IPS DF 19.7 (cell line): ENCODE measurements around the gene ARHGDIA.
A peak's percentile ranks its signal among the peaks of the same experiment; 100 is the strongest.
"Not testable (repeated sequence)": the region's sequence is repeated elsewhere in the genome, so short reads cannot be mapped to it uniquely, and the experiment has no call there.

ENCODE experiments used
- DNase-seq: peaks from one replicate; pipeline ENCODE4 v3.0.0-alpha.2; 2013; ENCODE audit warnings: low read depth, low spot score

Gene ARHGDIA

DNA sequence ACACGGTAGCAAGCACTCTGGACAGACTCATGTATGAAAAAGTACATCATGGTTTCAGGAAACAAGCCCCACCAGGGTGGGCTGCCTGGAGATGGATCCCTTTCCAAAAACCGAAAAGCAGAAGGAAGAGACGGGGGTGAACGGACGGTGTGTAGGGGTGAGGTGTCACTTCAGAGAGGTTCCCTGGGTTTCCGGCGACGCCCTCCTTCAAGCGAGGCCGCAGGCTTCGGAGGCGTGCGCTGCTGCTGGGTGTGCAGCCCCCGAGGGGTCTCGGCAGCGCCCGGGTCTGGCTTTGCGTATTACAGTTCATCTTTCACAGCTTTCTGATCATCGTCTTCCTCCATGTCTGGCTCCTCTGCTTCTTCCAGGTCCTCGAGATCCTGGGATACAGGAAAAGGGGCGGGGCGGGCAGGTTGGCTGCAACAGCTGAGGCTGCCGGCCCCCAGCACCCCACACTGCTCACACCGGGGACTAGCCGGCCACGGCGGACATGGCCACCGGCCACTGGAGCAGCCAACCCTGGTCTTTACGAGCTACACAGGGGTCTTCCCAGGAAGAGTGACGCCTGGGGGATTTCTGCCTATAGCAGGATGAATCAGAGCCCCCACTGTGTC lies 27.3 kb downstream of the ARHGDIA start:
- no peak for DNase-seq

DNA sequence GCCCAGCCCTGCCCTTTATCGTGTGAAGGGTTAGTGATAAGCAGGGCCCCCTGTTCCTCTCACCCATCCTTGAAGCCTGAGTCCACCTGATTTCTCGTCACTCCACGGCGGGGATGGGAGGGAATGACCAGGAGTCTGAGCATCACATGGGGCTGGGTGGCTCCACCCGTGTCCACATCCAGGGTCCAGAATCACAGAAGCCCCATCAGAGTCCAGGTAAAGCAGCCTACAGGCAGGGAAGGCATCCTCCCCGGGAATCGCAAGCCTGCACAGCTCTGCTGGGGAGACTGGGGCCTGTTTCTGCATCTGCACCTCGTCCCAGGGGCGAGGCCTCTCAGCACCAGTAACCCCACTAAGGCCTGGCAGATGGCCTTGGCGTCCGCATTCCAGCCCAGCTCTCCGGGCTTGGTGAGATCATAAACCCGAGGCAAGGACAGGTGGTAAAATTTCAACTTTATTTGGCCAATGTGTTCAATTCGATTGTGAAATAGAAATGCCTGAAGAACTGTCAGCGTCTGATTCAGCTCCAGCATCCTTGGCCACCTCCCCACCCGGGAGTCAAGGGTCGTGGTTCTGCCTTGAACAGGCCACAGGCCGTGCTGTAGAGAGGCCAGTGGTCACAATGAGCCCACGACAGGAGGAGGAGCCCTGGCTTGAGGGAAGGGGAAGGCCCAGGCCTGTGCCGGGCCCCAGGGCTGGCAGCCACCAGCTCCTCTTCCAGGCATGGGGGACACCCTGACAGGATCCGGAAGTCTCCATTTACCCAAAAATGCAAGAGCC lies 28.2 kb downstream of the ARHGDIA start:
- no peak for DNase-seq

DNA sequence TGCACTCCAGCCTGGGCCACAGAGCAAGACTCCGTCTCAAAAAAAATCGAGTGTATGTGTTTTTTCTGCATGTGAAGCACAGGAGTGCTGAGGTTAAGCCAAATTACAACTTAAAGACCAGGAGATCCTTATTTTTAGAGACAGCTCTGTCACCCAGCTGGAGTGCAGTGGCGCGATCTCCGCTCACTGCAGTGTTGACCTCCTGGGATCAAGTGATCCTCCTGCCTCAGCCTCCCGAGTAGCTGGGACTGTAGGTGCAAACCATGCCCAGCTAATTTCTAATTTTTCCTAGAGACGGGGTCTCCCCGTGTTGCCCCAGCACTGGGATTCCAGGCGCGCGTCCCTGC lies 28.8 kb downstream of the ARHGDIA start:
- DNase-seq, result no peak

DNA sequence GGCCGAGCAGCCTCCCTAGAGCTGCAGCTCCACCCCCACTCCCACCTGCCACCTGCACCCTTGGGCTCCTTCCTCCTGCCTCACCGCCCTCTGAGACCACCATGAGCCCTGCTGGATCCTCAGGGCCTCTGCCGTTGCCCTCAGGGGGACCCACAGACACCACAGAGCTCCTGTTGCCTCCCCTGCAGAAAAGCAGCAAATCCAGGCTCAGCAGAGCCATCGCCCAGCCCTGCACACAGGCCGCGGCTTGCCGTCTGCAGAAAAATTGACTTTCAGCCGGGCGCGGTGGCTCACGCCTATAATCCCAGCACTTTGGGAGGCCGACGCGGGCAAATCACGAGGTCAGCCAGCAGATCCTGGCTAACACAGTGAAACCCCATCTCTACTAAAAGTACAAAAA lies 29.3 kb downstream of the ARHGDIA start:
- DNase-seq, result no peak

DNA sequence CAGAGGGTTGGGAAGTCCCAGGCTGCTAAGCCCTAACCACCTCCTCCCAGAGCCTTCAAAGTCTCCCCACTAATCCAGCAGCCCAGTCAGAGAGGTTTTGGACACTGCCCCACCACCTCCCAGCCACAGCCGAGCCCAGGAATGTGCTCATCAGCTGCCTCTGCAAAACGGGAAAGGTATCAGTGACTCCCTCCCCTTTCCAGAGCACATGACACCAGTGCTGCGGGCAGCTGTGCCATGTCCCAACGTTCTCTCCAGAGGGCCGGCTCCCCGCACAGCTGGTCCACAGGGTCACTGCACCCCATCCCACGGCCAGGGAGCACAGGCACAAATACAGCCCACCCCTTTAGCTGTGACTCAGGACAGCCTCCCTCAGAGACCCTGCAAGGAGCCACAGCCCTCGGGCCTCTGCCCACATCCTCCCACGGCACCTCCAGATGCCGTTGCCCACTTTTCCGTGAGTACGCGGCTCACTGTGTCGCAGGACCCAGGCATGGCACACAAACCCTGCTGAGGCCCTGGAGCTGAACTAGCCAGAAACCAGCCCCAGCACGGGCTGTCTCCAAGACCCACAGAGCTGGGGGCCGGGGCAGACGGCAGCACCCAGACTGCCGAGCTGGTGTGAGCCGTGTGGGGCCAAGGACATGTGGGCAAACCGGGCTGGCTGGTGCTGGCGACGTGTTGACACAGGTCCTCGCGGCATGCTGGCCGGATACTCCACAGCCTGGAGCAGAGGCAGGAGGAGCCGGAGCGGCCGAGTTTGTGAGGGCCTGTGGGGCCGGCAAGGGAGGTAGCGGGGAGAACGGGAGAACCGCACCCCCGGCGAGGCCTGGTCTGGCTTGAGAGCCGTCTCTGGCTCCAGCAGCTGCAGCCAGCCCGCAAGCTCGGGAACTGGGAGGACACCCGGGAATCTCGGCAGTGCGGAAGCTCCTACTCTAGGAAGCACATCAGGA lies 30.0 kb downstream of the ARHGDIA start:
- DNase-seq, result no peak

DNA sequence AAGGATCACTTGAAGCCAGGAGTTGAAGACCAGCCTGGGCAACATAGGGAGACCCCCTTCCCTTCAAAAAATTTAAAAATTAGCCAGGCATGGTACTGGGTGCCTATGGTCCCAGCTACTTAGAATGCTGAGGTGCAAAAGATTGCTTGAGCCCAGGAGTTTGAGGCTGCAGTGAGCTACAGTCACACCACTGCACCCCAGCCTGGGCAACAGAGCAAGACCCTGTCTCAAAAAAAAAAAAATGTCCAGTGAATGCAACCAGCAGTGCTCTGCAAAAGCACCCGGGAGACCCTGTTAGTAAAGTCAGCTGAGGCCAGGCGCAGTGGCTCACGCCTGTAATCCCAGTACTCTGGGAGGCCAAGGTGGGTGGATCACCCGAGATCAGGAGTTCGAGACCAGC lies 31.1 kb downstream of the ARHGDIA start:
- DNase-seq, result not testable (repeated sequence)

DNA sequence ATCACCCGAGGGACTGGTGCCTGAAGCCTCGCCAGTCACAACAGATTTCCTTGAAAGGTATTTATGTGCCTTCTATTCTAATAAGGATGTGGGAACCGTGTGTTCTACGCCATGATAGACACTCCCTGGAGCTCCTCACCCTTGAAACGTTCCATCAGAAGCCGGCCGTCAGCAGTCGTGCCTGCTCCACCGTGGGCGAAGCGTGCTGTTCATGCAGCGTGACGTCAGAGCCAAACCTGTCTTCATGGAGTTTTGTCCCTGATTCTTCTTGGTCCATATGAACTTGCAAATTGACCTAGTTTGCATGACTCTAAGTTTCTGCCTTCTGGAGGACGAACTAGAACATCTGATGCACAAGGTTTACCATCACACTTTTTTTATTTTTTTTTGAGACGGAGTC lies 31.8 kb downstream of the ARHGDIA start:
- DNase-seq, result no peak

DNA sequence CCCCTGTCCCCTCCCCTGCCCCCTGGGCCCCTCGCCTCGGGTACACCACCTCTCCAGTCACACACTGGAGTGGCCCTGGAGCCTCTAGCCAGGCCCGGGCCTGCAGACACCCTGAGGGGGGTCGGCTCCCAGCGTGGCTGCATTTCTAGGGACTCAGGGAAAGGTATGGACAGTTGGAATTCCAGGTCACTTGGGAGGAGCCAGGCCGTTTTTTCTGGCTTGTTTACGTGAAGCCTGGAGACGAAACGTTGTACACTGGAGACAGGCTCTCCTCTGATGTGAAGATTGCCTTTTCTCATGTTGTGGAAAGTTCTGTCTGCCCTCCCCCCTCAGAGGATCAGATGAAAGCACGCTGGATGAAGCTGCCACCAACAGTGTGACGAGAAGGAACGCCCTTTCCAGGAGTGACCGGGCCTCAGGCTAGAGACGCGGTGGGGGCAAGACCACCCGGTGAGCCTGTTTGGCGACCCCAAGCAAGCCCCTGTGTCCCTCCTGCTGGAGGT lies 32.3 kb downstream of the ARHGDIA start:
- no peak for DNase-seq

DNA sequence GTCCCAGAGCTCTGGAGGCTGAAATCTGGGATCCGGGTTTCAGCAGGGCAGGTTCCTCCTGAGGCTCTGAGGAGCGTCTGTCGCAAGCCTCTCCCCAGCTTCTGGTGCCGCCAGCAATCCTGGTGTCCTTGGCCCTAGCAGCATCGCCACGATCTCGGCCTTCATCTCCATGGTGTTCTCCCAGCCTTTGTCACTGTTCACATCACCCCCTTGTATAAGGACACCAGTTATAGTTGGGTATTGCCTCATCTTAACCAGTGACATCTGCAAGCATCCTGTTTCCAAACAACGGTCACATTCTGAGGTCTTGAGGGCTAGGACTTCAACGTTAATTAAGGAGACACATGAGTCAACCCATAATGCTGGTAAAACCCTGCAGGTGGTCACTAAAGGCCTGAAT lies 33.5 kb downstream of the ARHGDIA start:
- DNase-seq, result no peak

DNA sequence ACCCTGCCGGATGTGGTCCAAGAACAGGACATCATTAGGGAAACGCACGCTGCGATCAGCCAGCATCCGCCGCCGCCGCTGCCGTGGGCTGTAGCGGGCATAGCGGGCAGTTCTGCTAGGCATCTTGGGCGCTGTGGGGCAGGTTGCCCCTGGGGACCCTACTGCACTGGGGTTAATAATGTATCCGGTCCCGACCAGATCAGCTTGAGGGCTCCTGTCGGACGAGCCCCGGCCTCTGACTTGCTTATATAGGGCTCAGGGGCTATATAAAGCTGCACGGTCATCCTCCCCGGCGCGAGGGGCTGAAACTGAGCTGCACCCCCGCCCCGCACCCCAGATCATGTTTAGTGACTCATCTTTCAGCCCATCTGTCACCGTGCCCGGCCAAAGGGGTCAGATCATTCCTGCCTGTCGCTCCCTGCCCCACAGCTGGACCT lies 36.3 kb downstream of the ARHGDIA start, which contains the start of gene PPP1R27:
Gene PPP1R27, minus strand, starts transcription at position 220 of the 437 bp plus-strand sequence. Its CDS starts 97 bp downstream, at position 123.
- no peak for DNase-seq

DNA sequence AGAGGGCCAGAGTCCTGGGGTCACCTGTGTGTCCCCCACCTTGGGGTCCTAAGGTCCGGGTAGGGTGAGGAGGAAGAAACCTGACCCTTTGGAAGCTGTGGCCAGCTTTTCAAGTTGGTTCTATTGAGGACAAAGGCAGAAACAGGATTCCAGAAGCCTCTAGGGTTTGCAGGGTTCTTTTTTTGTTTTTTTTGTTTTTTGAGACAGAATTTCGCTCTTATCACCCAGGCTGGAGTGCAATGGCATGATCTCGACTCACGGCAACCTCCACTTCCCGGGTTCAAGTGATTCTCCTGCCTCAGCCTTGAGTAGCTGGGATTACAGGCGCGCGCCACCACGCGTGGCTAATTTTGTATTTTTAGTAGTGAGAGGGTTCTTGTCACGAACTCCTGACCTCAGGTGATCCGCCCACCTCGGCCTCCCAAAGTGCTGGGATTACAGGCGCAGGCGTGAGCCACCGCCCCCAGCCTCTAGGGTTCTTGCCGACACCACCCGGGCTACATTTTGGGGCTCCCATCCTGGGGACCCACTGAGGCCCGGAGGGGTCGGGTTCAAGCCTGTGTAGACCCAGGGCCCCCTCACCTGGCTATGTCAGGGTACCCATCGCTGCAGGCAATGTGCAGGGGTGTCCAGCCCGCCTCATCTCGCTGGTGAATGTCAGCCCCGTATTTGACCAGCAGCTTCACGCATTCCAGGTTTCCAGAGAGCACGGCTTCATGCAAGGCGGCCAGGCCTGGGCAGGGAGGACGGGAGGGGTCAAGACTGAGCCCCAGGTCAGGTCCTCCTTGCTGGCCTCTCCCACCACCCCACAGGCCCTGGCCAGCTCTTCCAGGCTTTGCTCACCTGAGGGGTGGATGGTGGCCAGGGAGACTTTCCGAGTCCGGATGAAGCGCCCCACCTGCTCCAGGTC lies 37.0 kb downstream of the ARHGDIA start:
- DNase-seq, result no peak

DNA sequence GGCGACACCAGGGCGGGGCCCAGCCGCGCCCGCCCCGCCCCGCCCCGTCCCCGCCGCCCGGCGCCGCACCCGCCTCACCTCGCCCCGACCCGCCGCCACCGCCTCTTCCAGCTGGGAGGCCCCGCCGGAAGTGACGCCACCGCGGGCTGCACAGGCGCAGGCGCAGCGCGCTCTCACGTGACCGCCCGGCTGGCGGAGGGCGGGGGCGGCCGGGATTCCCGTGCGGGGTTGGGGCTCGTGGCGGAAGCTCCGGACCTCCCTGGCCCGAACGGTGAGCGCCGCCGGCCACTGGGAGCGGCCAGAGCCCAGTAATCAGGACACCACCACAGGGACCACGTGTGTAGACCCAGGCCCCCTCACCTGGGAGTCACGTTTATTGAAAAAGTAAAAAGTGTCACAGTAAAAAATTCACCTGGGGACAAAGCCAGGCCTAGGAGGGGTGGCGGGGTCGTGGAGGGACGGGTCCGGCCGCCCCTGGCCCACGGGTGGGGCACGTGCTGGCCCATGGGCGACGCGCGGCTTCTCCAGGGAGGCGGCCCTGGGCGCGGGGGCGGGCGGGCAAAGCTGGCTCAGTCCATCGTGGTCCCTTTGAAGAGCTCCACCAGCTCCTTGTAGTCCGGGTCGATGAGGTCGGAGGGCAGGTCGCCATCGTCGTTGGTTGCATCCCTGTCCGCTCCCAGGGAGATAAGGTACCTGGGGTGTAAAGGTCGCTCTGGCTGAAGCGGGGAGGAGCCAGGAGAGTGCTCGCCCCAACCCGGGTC lies 37.8 kb downstream of the ARHGDIA start, which contains the start of gene MCRIP1:
Gene MCRIP1, minus strand, starts transcription at position 132 of the 761 bp plus-strand sequence. CDS start 8,785 bp downstream, outside the sequence.
- DNase-seq, result peak; percentile 67

DNA sequence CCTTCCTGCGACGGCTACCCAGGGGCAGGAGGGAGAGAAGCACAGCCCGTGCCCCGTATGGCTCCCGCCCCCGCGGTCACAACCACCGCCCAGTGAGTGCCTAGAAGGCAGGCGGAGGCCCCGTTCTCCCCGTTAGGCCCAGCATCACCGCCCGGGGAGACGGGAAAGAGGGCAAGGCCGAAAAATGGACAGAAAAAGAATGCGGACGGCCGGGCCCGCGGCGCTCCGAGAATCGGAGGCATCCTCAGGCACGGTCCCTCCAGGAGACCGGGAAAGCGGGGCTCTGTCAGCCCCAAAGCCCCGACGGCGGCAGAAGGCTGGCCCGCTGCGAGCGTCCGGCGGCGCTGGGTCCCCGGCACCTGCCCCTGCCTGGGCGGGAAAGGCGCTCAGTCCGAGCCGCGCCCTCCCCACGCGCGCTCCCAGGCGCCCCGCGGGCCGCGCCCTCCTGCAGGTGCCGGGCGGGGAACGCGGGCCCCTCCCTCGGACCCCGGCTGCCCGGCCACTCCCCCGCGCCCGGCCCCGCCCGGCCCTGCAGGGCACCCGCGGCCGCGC lies 38.5 kb downstream of the ARHGDIA start:
- DNase-seq, result no peak

DNA sequence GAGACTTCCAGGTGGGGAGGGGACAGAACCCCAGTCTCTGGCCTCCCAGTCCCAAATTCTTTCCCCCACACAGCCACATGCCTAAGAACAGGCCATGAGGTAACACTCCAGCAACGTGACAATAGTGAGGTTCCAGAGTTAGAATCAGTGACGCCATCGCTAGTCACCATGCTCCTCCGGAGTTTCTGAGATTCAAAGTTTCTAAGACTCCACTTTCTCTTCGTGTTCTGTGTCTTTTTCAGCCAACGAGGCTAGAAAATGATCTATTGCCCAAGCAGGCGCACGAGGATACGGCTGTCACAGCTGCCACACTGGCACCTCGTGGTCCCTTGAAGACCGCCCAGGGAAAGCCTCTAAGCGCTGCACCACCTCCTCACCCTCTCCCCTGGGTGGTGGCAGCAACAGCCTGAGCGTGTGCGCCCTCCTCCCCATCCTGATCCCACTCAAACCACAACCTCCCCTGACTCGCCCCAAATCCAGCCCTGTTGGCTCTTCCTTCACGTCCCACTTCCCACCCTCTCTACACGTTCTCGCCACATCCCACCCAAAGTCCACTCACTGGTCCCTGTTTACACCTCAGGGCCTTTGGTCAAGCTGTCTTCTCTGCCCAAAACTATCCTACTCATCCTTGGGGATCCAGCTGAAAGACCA lies 39.1 kb downstream of the ARHGDIA start:
- no peak for DNase-seq

DNA sequence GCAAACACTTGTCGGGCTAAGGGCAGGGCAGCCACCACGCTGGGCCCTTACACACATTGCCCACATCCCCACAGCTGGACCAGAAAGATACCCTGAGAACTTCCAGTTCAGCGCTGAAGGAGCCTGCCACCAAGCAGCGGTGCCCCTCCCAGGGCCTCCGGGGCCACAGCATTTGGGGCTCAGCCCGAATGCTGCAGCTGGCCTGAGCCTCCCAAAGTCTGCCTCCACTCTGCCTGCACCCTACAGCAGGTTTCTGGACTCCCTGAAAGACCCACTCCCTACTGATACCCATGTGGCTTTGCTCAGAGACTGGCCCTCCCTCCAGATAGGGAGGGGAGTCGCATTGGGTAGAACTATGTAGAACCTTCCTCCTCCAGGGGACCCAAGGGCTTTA lies 39.6 kb downstream of the ARHGDIA start:
- DNase-seq, result no peak

DNA sequence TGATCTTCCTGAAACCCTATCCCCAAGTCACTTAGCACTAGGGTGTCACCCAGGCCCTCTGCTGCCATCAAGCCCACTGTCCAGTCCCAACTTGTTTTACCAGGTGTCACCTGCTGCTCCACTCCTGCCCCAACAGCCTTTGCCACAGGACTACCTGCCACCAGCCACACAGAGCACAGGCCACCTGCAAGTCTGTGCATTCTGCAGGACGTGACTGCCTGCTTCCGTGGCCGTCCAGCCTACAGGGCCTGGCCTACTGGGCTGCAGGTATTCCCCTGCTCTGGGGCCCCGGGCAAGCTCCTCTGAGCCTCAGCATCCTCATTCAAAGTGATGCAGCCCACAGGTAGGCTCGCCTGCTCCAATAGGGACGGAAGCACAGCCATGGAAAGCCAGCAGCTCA lies 41.3 kb downstream of the ARHGDIA start:
- no peak for DNase-seq

DNA sequence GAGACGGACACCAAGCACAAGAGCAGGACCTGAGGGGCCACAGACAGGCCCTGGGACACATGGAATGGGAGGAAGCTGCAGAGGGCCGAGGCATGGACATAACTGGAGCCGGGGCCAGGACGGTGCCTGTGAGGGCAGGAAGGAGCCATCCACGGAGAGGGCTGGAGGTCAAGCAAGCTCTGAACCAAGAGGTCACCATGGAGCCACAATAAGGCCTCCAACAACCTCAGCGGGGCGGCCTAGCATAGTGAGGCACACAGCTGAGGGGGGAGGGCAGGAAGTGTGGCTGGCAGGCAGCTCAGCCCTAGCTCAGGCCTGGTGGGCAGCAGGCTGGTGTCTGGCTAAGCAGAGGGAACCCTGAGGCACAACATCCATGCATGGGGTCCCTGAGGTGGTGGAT lies 42.5 kb downstream of the ARHGDIA start:
- no peak for DNase-seq

DNA sequence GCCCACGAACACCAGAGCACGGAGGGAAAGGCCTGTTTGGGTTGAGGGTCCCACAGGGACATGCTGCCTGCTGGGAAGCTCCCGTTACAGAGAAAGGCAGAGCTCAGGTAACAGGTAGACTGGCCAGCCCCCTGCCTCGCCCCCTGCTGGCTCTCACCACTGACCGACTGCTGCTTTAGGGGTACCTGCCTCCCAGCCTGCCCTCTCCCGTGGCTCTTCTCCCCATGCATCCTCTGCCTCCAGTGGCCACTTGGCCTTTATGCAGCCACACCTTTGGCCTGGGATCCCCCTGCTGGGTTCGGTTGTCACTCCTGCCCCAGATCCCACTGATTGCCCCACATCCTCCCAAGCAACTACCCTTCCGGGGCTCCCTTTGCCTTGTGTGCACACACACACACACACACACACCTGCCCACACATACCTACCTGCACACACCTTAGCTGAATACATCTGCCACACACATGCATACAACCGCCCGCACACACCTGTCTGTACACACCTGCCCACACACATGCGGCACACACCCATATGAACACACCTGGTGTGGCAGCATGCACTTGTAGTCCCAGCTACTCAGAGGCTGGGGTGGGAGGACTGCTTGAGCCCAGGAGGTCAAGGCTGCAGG lies 45.2 kb downstream of the ARHGDIA start:
- no peak for DNase-seq

DNA sequence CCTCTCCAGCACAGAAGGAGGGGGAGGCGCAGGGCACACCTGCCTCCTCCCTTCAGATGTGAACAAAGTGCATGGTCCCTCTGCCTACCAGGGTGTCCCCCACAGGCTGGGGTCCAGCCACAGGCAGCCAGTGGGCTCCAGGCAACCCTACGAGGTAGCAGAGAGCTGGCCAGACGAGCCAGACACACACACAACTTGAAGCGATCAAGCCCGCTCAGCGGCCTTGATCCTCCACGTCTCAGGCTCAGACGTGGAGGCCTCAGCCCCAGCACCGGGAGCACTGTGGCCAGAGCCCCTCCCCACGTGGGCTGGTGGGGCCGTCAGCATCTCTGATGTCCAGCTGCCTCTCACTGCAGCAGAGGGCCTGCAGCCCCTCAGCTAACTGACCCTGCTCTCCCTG lies 46.5 kb downstream of the ARHGDIA start:
- DNase-seq, result no peak
